ENCODE results near the gene MAST4. TPM values are rescaled to one million over a fixed set of nuclear protein-coding genes. Genes with fewer than 3 reads are reported as not detected.

The MAST4 gene
- total RNA-seq, 1 donor from 2014 or later: 56.9 TPM

GRCh38 chr5:66793049-66793448 is 196.9 kb downstream of the MAST4 start:
- Histone ChIP-seq H3K4me1 (no peaks in the 10 kb centered on the region), H3K36me3 (no peaks in the 10 kb centered on the region), H3K27ac (no peak overlapping the region), H3K27me3 (ENCODE audit: low read depth) (no peaks in the 10 kb centered on the region), H3K9me3 (no peaks in the 10 kb centered on the region), H3K4me3 (no peak overlapping the region)
- DNase-seq (no peak), ATAC-seq (no peak)
- TF ChIP-seq, protein P1, sequence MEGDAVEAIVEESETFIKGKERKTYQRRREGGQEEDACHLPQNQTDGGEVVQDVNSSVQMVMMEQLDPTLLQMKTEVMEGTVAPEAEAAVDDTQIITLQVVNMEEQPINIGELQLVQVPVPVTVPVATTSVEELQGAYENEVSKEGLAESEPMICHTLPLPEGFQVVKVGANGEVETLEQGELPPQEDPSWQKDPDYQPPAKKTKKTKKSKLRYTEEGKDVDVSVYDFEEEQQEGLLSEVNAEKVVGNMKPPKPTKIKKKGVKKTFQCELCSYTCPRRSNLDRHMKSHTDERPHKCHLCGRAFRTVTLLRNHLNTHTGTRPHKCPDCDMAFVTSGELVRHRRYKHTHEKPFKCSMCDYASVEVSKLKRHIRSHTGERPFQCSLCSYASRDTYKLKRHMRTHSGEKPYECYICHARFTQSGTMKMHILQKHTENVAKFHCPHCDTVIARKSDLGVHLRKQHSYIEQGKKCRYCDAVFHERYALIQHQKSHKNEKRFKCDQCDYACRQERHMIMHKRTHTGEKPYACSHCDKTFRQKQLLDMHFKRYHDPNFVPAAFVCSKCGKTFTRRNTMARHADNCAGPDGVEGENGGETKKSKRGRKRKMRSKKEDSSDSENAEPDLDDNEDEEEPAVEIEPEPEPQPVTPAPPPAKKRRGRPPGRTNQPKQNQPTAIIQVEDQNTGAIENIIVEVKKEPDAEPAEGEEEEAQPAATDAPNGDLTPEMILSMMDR (IDR thresholded peaks at IDR 0.05): no peak
- intact Hi-C loops (cut with DNase I): no loop called here

GRCh38 chr5:66795682-66796081 is 199.5 kb downstream of the MAST4 start:
- H3K4me3 ChIP-seq: no peak overlapping the region
- no peaks in the 10 kb centered on the region for H3K27me3 ChIP-seq (ENCODE audit: low read depth)
- no peaks in the 10 kb centered on the region for H3K9me3 ChIP-seq
- TF ChIP-seq, protein P1 (IDR thresholded peaks at IDR 0.05): no peak
- DNase-seq (no peak), ATAC-seq (no peak)
- H3K4me1 ChIP-seq: no peaks in the 10 kb centered on the region
- no peak overlapping the region for H3K27ac ChIP-seq
- no peaks in the 10 kb centered on the region for H3K36me3 ChIP-seq
- intact Hi-C loops (cut with DNase I): no loop called here

GRCh38 chr5:66796305-66797292 is 200.4 kb downstream of the MAST4 start:
- ATAC-seq (no peak), DNase-seq (no peak)
- no peaks in the 10 kb centered on the region for H3K9me3 ChIP-seq
- H3K4me1 ChIP-seq: no peaks in the 10 kb centered on the region
- no peak overlapping the region for H3K27ac ChIP-seq
- H3K4me3 ChIP-seq: no peak overlapping the region
- TF ChIP-seq, protein P1 (IDR thresholded peaks at IDR 0.05): peak; percentile 15
- no peaks in the 10 kb centered on the region for H3K36me3 ChIP-seq
- no peaks in the 10 kb centered on the region for H3K27me3 ChIP-seq (ENCODE audit: low read depth)
- intact Hi-C loops (cut with DNase I): no loop called here

DNA sequence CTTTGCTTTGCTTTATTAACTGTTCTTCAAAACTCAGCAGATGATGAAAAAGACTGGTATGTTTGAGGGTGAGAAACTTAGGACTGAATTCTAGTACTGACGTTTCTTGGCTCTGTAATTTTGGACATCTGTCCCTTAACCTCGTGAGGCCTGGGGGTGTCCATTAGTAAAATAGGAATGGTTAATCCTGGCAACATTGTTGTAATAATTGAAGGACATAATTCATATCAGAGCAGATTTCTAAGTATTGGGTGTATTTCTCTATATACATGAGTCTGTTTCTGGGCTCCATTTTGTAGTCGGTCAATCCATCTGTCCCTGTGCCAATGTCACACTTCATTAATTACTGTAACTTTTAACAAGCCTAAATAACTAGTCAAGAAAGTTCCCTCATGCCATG is 206.7 kb downstream of the MAST4 start:
- Histone ChIP-seq H3K4me1 (no peaks in the 10 kb centered on the region), H3K27me3 (ENCODE audit: low read depth) (no peaks in the 10 kb centered on the region), H3K36me3 (no peaks in the 10 kb centered on the region), H3K4me3 (no peak overlapping the region), H3K9me3 (no peaks in the 10 kb centered on the region), H3K27ac (no peak overlapping the region)
- ATAC-seq: no peak
- DNase-seq: no peak
- TF ChIP-seq, protein P1 (IDR thresholded peaks at IDR 0.05): no peak
- intact Hi-C loops (cut with DNase I): no loop called here

DNA sequence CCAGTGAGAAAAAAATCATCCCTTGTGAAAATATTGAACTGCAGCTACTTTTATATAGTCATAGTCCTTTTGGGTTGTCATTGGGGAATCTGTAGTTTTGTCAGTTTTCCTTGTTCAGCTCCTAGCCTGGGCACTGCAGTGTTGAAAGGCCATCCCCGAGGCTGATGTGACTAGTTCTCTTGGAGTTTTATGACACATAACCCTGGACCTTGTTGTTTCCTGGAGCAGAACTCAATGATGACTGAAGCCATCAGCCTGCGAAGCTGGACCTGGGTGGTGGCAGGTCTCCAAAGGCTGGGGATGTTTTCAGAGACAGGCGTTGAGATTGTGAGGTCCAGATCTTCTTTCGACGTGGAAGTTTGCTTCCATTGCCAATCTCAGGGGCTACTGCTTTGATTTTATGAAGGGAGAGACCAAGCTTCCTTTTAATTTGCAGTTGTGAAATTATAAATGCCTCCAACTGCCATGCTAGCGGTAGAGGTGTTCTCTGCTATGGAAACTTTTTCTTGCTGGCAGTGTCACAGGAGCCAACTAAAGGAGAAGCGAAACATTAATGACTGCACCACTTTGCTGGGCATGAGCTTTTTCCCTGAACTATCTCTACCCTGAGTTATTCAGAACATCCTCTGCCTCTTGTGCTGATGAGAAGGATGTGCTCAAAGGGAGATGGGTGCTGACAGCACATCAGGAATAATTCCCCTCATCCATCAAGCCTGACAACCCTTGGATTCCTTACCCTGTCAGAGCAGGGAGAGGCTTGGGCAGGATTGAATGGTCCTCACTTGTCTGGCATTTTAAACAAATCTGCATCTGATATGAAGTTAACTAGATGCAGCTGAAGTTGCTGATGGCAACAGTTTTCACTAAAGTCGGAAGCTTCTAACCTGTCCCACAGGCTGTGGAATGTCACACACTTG is 209.6 kb downstream of the MAST4 start:
- H3K9me3 ChIP-seq: no peaks in the 10 kb centered on the region
- H3K4me1 ChIP-seq: peaks cover 4% of the 10 kb centered on the region
- TF ChIP-seq, protein P1 (IDR thresholded peaks at IDR 0.05): no peak
- intact Hi-C loops (cut with DNase I): no loop called here
- H3K4me3 ChIP-seq: no peak overlapping the region
- H3K36me3 ChIP-seq: no peaks in the 10 kb centered on the region
- no peaks in the 10 kb centered on the region for H3K27me3 ChIP-seq (ENCODE audit: low read depth)
- H3K27ac ChIP-seq: no peak overlapping the region
- no peak for DNase-seq
- no peak for ATAC-seq
